NCI-H1417 (cell line): ENCODE results near the gene CFAP45.

Experiments
- DNase-seq, 3 experiments: peaks; one replicate each; lab custom pipeline; 2025; lab: John Stamatoyannopoulos, UW

The CFAP45 gene

GRCh38 chr1:159853417-159854115 is 46.4 kb downstream of the CFAP45 start:
- DNase-seq = peak in 1 of 3 experiments; percentile 56

DNA sequence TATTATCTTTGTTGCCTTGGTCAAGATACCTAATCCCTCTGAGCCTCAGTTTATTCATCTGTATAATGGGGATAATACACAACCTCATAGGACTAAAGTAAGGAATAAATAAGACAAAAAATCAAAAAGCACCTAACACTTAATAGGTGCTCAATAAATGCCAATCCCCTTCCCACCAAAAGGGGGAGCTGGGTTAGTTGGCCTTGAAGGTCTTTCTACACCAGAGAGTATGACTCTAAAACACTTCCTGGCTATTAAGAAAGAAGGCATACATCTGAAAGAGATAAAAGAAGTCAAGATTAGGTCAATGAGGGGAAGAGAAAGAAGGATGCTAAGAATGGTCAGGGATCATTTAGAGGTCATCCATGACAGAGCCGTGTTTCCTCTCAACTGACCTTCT is 48.6 kb downstream of the CFAP45 start:
- no peak for DNase-seq

DNA sequence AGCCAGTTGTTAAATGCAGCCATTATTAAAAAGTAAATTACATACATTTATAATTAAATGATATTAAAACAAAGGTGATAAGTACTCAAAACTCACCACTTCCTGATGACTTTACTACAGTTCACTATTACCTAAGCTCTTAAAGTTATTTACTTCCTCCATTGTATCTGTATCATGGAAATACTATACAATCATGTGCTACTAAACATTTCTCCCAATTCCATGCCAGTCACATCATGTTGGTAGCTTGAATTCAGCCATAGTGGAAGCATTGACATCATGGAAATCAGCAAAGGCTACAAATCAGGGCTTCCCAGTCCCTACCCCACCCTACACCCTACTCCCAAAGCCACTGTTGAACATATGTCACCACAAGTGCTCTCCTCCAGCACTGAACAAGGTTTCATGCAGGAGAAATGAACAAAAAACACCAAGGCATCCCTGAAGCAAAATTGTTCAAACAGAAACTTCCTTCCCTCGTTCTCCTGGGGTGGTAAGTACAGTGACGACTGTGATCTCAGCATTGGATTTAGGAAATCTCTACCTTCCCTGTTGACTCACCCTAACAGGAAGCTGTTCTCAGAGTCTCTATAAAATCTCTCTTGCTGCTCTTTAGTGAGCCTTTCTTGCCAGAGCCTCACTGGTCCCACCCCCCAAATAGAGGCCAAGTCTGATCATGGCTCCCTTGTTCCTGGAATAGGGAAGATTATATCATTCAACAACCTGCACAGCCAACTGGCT is 50.2 kb downstream of the CFAP45 start:
- DNase-seq = no peak

DNA sequence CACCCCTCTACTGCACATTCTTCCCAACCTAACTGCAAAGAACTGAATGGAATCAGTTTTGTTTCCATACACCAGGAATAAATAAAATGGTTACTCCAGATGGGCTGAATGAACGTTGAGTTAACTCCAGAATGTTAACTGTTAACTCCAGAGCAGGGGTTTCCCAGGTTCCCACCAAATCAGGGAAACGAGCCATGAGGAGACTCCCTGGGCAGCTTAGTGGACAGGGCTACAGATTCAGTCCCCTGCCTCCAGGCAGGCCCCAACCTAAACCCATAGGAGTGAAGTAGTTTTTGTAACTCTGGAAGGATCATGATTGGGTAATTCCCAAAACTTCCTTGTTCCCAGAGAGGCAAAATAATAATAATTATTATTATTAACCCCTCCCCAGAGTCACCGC is 51.6 kb downstream of the CFAP45 start:
- no peak for DNase-seq

GRCh38 chr1:159847231-159847630 is 52.7 kb downstream of the CFAP45 start:
- no peak for DNase-seq

GRCh38 chr1:159845751-159846629 is 54.0 kb downstream of the CFAP45 start:
- DNase-seq = no peak

GRCh38 chr1:159843459-159843858 is 56.5 kb downstream of the CFAP45 start:
- DNase-seq = no peak

DNA sequence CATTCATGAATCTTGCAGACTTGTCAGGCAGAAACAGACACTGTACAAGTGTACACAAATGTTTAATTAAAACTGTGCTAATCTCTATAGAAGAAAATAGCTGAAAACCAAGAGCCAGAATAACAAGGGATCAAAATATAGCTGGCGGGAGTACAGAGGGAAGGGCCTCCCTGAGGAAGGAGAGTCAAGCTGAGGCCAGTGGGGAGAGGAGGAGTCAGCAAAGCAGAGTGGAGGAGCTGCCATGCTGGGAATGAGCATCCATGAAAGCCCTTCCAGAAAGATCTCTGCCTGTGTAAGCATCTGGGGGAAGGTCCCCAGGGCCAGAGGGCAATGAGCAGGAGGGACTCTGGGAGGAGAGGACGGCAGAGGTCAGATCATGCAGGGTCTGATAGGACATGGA is 58.2 kb downstream of the CFAP45 start:
- no peak for DNase-seq

DNA sequence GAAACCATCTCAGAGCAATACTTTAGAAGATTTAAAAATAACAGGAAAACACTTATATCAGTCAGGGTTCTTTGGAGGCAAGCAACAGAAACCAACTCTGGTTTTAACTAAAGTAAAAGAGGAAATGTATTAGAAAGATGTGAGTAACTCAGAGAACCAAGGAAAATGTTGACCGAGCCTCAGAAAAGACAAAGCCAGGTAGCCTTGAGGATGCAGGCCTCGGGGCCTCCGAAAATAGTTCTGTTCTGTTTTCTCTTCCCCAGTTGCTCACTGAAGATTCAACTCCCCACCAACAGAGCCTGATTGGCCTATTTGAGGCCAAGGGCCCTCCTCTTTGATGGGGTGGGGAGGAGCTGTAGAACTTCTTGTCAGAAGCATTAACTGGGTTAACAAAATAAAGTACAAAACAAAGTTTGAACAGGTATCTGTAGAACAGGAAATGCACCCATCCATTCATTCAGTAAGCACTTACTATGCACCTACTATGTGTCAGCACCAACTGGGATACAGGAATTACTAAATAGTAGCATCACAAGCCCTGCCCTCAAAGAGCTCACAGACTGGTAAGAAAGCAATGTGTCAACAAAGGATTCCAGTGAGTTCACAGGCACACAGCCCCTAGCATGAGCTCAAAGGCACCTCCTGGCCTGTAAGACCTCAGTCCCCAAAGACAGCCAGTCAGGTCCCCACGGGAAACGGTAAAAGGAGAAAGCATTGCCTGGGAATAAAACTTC is 60.7 kb downstream of the CFAP45 start:
- no peak for DNase-seq

DNA sequence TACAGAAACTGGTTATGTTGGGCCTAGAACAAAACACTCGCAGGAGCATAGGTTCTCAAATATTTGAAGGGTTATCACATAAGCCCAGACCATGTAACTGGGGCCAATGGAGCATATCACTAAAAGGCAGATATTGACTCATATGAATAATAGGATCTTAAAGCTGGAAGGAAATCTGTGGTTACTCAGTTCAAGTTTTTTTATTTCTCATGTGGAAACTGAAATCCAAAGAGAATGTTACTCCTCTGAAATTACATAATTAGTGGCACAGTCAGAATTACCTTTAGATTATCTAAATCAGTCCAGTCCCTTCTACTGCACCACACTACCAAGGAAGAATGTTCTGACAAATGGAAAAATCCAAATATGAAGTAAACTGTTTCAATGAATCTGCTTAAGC is 61.2 kb downstream of the CFAP45 start:
- DNase-seq = no peak

GRCh38 chr1:159835862-159836525 is 64.0 kb downstream of the CFAP45 start:
- no peak for DNase-seq

GRCh38 chr1:159835356-159835755 is 64.6 kb downstream of the CFAP45 start:
- no peak for DNase-seq

- DNase-seq = no peak
These were observed 67.7 kb downstream of the CFAP45 start for GRCh38 chr1:159832309-159832708.

DNA sequence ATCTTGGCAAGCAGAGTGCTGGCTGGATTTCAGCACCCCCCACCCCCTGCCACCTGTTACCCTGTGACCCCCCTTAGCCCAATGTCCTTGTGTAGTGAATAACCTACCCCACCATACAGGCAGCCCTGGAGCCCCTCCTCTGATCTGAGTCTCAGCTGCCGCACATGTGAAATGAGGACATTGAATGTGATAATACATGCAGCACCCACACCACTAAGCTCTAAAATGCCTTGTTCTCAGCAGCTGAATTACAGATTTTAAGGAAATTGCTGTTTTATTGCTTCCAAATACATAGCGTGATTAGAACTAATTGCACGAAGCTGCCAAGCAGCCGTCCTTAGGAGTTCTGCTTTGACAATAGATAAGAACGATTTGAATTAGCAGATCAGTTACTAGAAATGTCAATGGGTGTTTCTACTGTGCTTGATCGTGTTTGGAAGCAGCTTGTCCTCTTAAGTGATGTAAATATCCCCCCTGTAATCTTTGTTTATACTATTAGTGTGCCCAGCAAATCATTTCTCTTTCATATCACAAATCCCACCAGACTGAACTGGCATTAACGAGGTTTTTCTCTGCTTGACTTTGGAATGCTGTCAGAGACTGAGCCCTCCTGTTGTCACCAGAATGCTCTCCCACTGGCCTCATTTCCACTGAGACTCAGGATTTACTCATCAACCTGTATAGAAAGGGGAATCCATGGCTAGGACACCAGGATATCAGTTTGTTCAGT is 68.4 kb downstream of the CFAP45 start:
- peak in 2 of 3 experiments; percentile 23 to 68 for DNase-seq

GRCh38 chr1:159830722-159831121 is 69.2 kb downstream of the CFAP45 start:
- DNase-seq = no peak

GRCh38 chr1:159829822-159830465 is 70.0 kb downstream of the CFAP45 start:
- DNase-seq = no peak

- DNase-seq = peak in 1 of 3 experiments; percentile 63
These were observed 70.7 kb downstream of the CFAP45 start for GRCh38 chr1:159829273-159829634.

DNA sequence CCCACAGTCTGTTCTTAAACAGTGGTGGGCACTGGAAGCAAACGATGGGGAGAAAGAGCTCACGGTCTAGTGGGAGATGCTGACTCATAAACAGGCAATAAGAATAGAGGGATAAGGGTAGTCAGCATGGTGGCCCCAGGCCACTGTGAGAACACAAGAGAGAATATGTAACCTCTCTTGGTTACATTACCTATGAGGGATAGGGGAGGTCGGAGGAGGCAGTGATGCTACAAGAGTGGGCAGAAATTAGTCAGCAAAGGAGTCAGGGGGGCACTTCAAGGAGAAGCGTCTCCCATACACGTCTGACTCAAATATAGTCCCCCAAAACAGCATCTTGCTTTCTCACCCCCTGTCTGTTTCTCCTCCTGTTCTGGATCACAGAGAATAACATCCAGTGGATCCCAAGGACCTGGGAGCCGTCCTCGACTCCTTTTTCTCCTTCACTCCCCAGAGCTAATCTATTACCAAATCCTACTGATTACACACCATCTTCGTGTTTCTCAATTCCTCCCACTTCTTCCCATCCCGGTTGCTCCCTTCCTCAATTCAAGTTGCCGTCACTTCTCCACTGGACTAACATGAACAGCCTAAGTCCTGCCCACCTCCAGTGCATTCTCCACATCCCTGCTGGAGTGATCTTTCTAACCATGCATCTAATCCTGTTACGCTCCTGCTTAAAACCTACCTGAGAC is 71.2 kb downstream of the CFAP45 start:
- no peak for DNase-seq

- no peak for DNase-seq
These were observed 71.8 kb downstream of the CFAP45 start for GRCh38 chr1:159828176-159828575.

GRCh38 chr1:159827549-159827948 is 72.4 kb downstream of the CFAP45 start:
- DNase-seq = no peak
